ENCODE results near the gene PRKG1.

- no peak for TF ChIP-seq EZH2 (IDR thresholded peaks at IDR 0.05; ENCODE audit: low read length)
- TF ChIP-seq CTCF (optimal IDR thresholded peaks at IDR 0.05 in 1 of 3, IDR thresholded peaks at IDR 0.05 in 1 of 3, conservative IDR thresholded peaks at IDR 0.05 in 1 of 3; ENCODE audit: extremely low read depth in 1 of 3, insufficient read depth in 2 of 3, low read length in 3 of 3), result no peak
Measured at GRCh38 chr10:51706225-51706624, 631.9 kb downstream of the PRKG1 start.

Measured in keratinocyte (primary cell).